H1 (cell line): ENCODE results near the gene VWA7. TPM values are rescaled to one million over a fixed set of nuclear protein-coding genes. Genes with fewer than 3 reads are reported as not detected.

Source experiments
- CTCF ChIA-PET: fragments of 300-600 bp; sonication (Branson Sonifier 250); formaldehyde crosslinking; loops from one replicate; lab custom pipeline; 2021; ENCODE audit not compliant: partially characterized antibody; lab: Charles Lee
- POLR2A ChIA-PET: fragments of 300-600 bp; sonication (Branson Sonifier 250); formaldehyde crosslinking; loops from one replicate; lab custom pipeline; 2021; ENCODE audit warnings: inconsistent platforms; ENCODE audit not compliant: partially characterized antibody; lab: Charles Lee
- DNase-seq, 2 experiments: peaks; one replicate each; pipeline versions ENCODE4 v3.0.0 to v3.0.0-alpha.2; 2010 to 2022; ENCODE audit warnings: low spot score in 2 of 2, low read depth in 1 of 2, mixed read lengths in 1 of 2
- FAIRE-seq: peaks from 2 replicates; lab custom pipeline; 2011; peaks lifted over from hg19 to GRCh38; lab: Jason Lieb, UNC
- H2AFZ ChIP-seq: 2 replicates; pipeline ENCODE4 v1.8.1; 2012; ENCODE audit warnings: low read length, inconsistent platforms
- H2AK5ac ChIP-seq: 2 replicates; pipeline ENCODE4 v1.6.1; 2013; ENCODE audit warnings: low read depth, low read length
- H2BK120ac ChIP-seq: replicated peaks from 2 replicates; pipeline ENCODE3; 2013; ENCODE audit warnings: low read depth, low read length, inconsistent platforms
- H2BK12ac ChIP-seq: 2 replicates; pipeline ENCODE4 v1.6.1; 2013; ENCODE audit warnings: low read depth, low read length
- H2BK15ac ChIP-seq: 2 replicates; pipeline ENCODE4 v1.6.1; 2013; ENCODE audit warnings: low read length
- H2BK20ac ChIP-seq: 2 replicates; pipeline ENCODE4 v1.6.1; 2013; ENCODE audit warnings: low read length
- H2BK5ac ChIP-seq: 2 replicates; pipeline ENCODE4 v1.6.1; 2013; ENCODE audit warnings: low read depth, low read length
- H3K14ac ChIP-seq: 2 replicates; pipeline ENCODE4 v1.6.1; 2013; ENCODE audit warnings: inconsistent platforms; ENCODE audit not compliant: insufficient read length
- H3K18ac ChIP-seq: 2 replicates; pipeline ENCODE4 v1.6.1; 2013; ENCODE audit warnings: low read length; ENCODE audit errors: extremely low read depth
- H3K23ac ChIP-seq: 2 replicates; pipeline ENCODE4 v1.6.1; 2013; ENCODE audit warnings: inconsistent platforms; ENCODE audit not compliant: insufficient read length
- H3K23me2 ChIP-seq: 2 replicates; pipeline ENCODE4 v1.6.1; 2013; ENCODE audit warnings: low read depth, low read length
- H3K27ac ChIP-seq: 2 replicates; pipeline ENCODE4 v1.6.1; 2011; ENCODE audit warnings: low read depth, low read length, inconsistent platforms
- H3K27me3 ChIP-seq, 4 experiments: replicated peaks in 1 of 4; 1 replicate in 1 of 4; 2 replicates in 3 of 4; pipeline versions ENCODE4 v1.6.1 to v1.8.1; 2011 to 2013; ENCODE audit warnings: low read length in 3 of 4, mild to moderate bottlenecking in 3 of 4, inconsistent platforms in 2 of 4, mixed read lengths in 2 of 4, moderate library complexity in 1 of 4; ENCODE audit not compliant: control insufficient read depth in 3 of 4, insufficient read depth in 3 of 4; ENCODE audit errors: extremely low read depth in 1 of 4
- H3K36me3 ChIP-seq, 4 experiments: 2 replicates each; pipeline versions ENCODE4 v1.6.1 to v1.8.1; 2011 to 2013; ENCODE audit warnings: mild to moderate bottlenecking in 4 of 4, low read length in 3 of 4, moderate library complexity in 2 of 4, control low read depth in 1 of 4, inconsistent platforms in 1 of 4; ENCODE audit not compliant: insufficient read depth in 4 of 4, control insufficient read depth in 2 of 4
- H3K4ac ChIP-seq: replicated peaks from 2 replicates; pipeline ENCODE3; 2013; ENCODE audit warnings: low read length, low read depth, mixed read lengths, inconsistent platforms; ENCODE audit not compliant: insufficient read length
- H3K4me1 ChIP-seq, 4 experiments: replicated peaks in 1 of 4; 1 replicate in 1 of 4; 2 replicates in 3 of 4; pipeline versions ENCODE4 v1.6.1 to v1.8.1; 2011 to 2013; ENCODE audit warnings: low read length in 3 of 4, inconsistent platforms in 2 of 4, mixed read lengths in 1 of 4; ENCODE audit not compliant: insufficient read depth in 4 of 4, control insufficient read depth in 3 of 4
- H3K4me2 ChIP-seq, 2 experiments: 2 replicates each; pipeline versions ENCODE4 v1.6.1 to v1.8.1; 2011 to 2013; ENCODE audit warnings: low read depth in 2 of 2, low read length in 2 of 2, control low read depth in 1 of 2, inconsistent platforms in 1 of 2, mild to moderate bottlenecking in 1 of 2; ENCODE audit not compliant: insufficient read depth in 1 of 2
- H3K4me3 ChIP-seq, 4 experiments: fragments of 200-600, 300-600 bp in 1 of 4; sonication (generic), shearing (Covaris generic), sonication (Bioruptor Twin) in 1 of 4; 2 replicates each; pipeline versions ENCODE4 v1.5.1 to v1.8.1; 2011 to 2016; ENCODE audit warnings: low read length in 4 of 4, low read depth in 3 of 4, control low read depth in 2 of 4, inconsistent platforms in 2 of 4, mild to moderate bottlenecking in 2 of 4, mixed read lengths in 1 of 4, moderate library complexity in 1 of 4; ENCODE audit not compliant: insufficient read depth in 2 of 4; ENCODE audit errors: extremely low read depth in 1 of 4
- H3K56ac ChIP-seq: replicated peaks from 2 replicates; pipeline ENCODE3; 2013; ENCODE audit warnings: low read depth, mild to moderate bottlenecking, mixed read lengths, low read length, inconsistent platforms; ENCODE audit not compliant: insufficient read length
- H3K79me1 ChIP-seq: 2 replicates; pipeline ENCODE4 v1.6.1; 2013; ENCODE audit warnings: low read depth, low read length, control low read depth
- H3K79me2 ChIP-seq, 2 experiments: 2 replicates each; pipeline versions ENCODE4 v1.6.1 to v1.8.1; 2012 to 2013; ENCODE audit warnings: low read length in 2 of 2, mild to moderate bottlenecking in 2 of 2, inconsistent platforms in 1 of 2; ENCODE audit not compliant: insufficient read depth in 2 of 2, control insufficient read depth in 1 of 2
- H3K9ac ChIP-seq, 4 experiments: replicated peaks in 1 of 4; 1 replicate in 1 of 4; 2 replicates in 3 of 4; pipeline versions ENCODE4 v1.6.1 to v1.8.1; 2011 to 2013; ENCODE audit warnings: low read depth in 3 of 4, low read length in 3 of 4, control low read depth in 2 of 4, mild to moderate bottlenecking in 2 of 4, moderate library complexity in 2 of 4, inconsistent platforms in 1 of 4; ENCODE audit errors: extremely low read depth in 1 of 4
- H3K9me3 ChIP-seq, 2 experiments: 2 replicates each; pipeline versions ENCODE4 v1.6.1 to v1.8.1; 2012 to 2013; ENCODE audit warnings: mild to moderate bottlenecking in 2 of 2, moderate library complexity in 2 of 2, control low read depth in 1 of 2, inconsistent platforms in 1 of 2, low read depth in 1 of 2, low read length in 1 of 2, mixed read lengths in 1 of 2; ENCODE audit not compliant: insufficient read depth in 2 of 2
- H4K20me1 ChIP-seq, 2 experiments: replicated peaks in 1 of 2; 2 replicates each; pipeline versions ENCODE3 to v1.8.1; 2011 to 2013; ENCODE audit warnings: inconsistent platforms in 2 of 2, low read length in 2 of 2, mild to moderate bottlenecking in 1 of 2; ENCODE audit not compliant: insufficient read depth in 2 of 2, control insufficient read depth in 1 of 2
- H4K5ac ChIP-seq: 2 replicates; pipeline ENCODE4 v1.6.1; 2013; ENCODE audit warnings: low read length, low read depth, mixed read lengths, inconsistent platforms; ENCODE audit not compliant: insufficient read length
- H4K8ac ChIP-seq: 2 replicates; pipeline ENCODE4 v1.8.0; 2013; ENCODE audit warnings: mild to moderate bottlenecking, moderate library complexity, low read length, inconsistent platforms; ENCODE audit not compliant: insufficient read depth; ENCODE audit errors: extremely low read depth
- H4K91ac ChIP-seq: replicated peaks from 2 replicates; pipeline ENCODE3; 2013; ENCODE audit warnings: low read length, mixed read lengths, inconsistent platforms; ENCODE audit not compliant: insufficient read length
- BACH1 ChIP-seq: IDR thresholded peaks from 2 replicates; pipeline ENCODE4 v1.6.1; 2012; ENCODE audit warnings: low read length, improper control_type of control experiment
- CTBP2 ChIP-seq: IDR thresholded peaks from 2 replicates; pipeline ENCODE4 v1.7.0; 2011; ENCODE audit warnings: borderline replicate concordance, mild to moderate bottlenecking, moderate library complexity, mixed read lengths, low read length; ENCODE audit not compliant: insufficient read depth, insufficient read length
- EGR1 ChIP-seq: IDR thresholded peaks from 2 replicates; pipeline ENCODE4 v1.6.1; 2011; ENCODE audit warnings: low read depth, low read length, borderline replicate concordance
- EZH2 ChIP-seq: fragments of 200-600 bp; sonication (generic); IDR thresholded peaks from 2 replicates; pipeline ENCODE4 v1.7.1; 2012; ENCODE audit warnings: low read depth, mild to moderate bottlenecking, moderate library complexity, low read length, inconsistent platforms; ENCODE audit not compliant: severe bottlenecking
- GABPA ChIP-seq: IDR thresholded peaks from 2 replicates; pipeline ENCODE4 v1.6.1; 2011; ENCODE audit warnings: mild to moderate bottlenecking, low read length, moderate library complexity, borderline replicate concordance; ENCODE audit not compliant: insufficient read depth
- GTF2F1 ChIP-seq: IDR thresholded peaks from 2 replicates; pipeline ENCODE4 v1.6.1; 2012; ENCODE audit warnings: low read depth, low read length, improper control_type of control experiment, borderline replicate concordance
- NRF1 ChIP-seq: IDR thresholded peaks from 2 replicates; pipeline ENCODE4 v1.6.1; 2011; ENCODE audit warnings: mild to moderate bottlenecking, low read depth, low read length, improper control_type of control experiment
- PHF8 ChIP-seq: fragments of 200-600 bp; sonication (generic); conservative IDR thresholded peaks from 2 replicates; pipeline ENCODE4 v1.7.1; 2012; ENCODE audit warnings: low read depth, mild to moderate bottlenecking, inconsistent platforms, low read length, moderate library complexity
- WGBS, 2 experiments: shearing (Covaris generic) in 1 of 2; methylation state at CpG; one replicate each; pipeline versions ENCODE4 v1.1.6 to v1.1.7; 2013 to 2015; ENCODE audit warnings: low lambda C conversion rate in 2 of 2, mixed read lengths in 2 of 2, inconsistent platforms in 1 of 2, low coverage in 1 of 2, missing lambda C conversion rate in 1 of 2; ENCODE audit not compliant: insufficient replicate concordance in 2 of 2, insufficient coverage in 1 of 2, insufficient read length in 1 of 2; ENCODE audit errors: extremely low coverage in 1 of 2, missing lambda C conversion rate in 1 of 2; 5-methylcytosine and 5-hydroxymethylcytosine counted together
- polyA plus RNA-seq, 7 experiments: library from polyadenylated mRNA; depleted of rRNA in 3 of 7; stranded (reverse) in 5 of 7; unstranded in 2 of 7; fragments of >200 nt in 5 of 7; fragments of 200-250 nt in 2 of 7; gene quantifications; 1 replicate in 5 of 7; 2 replicates in 1 of 7; 4 replicates in 1 of 7; pipeline versions ENCODE4 v1.2.1 to v1.2.3, GENCODE V29; 2011 to 2013; ENCODE audit warnings: missing spikeins in 2 of 7, mixed read lengths in 2 of 7
- total RNA-seq: library from RNA; stranded (reverse); fragmentation: NEBNext Ultra II Directional; extraction: Animal tissue kit (Norgen Biotek cat#: 25700); gene quantifications from 2 replicates; pipeline ENCODE4 v1.2.1, GENCODE V29; 2021

Gene VWA7
- total and polyA plus RNA-seq, 2 of the 8 experiments (the other 6 are each of a cell fraction or from before 2014, with no cell fraction given) = 0.82 to 2.1 TPM

GRCh38 chr6:31717499-31718222, 59.5 kb downstream of the VWA7 start:
- ChIA-PET CTCF (interaction anchor here (0.7 to 1.5 kb wide), 8 partner anchors 10 to 72 kb away, joined by 3 to 5 read pairs (median 3); partner anchors contain the start of gene LY6G5B), POLR2A (interaction anchor here (3.5 to 4.7 kb wide), 3 partner anchors 12 to 22 kb away, joined by 10 to 36 read pairs (median 19); partner anchors contain the start of genes ABHD16A, DDAH2 and MSH5)
- 63% methylated on average over 10 of the region's 10 CpGs; no CpG with 5 or more reads in 1 of the 2 experiments for WGBS, 2 experiments
- TF ChIP-seq EGR1 (0 out of 2 replicates have a peak, but pooled peaks have one; percentile 12), GABPA (no peak), NRF1 (no peak), BACH1 (no peak), GTF2F1 (no peak), PHF8 (no peak), EZH2 (no peak), CTBP2 (no peak)

More at GRCh38 chr6:31717499-31718222, 59.5 kb downstream of the VWA7 start:
- Histone ChIP-seq H2BK12ac (no peak overlapping the region), H3K4me1 (peaks cover 11 to 29% (median 27%) of the 10 kb centered on the region in 4 experiments), H3K14ac (no peak overlapping the region), H3K4me2 (0 out of 4 replicates have a peak overlapping the region, but pooled peaks of 1 of the 2 experiments have one; percentile 45), H2AFZ (0 out of 2 replicates have a peak overlapping the region, but pooled peaks have one; percentile 43), H3K79me1 (no peaks in the 10 kb centered on the region), H2BK120ac (no peak overlapping the region), H2BK5ac (no peak overlapping the region), H3K9ac (no peak overlapping the region), H4K20me1 (no peaks in the 10 kb centered on the region), H3K4ac (no peak overlapping the region), H3K23me2 (no peaks in the 10 kb centered on the region), H3K4me3 (0 out of 8 replicates have a peak overlapping the region, but pooled peaks of 1 of the 4 experiments have one; percentile 9), H3K9me3 (no peaks in the 10 kb centered on the region), H2AK5ac (no peak overlapping the region), H3K36me3 (no peaks in the 10 kb centered on the region), H3K18ac (no peak overlapping the region), H3K79me2 (no peaks in the 10 kb centered on the region), H2BK20ac (no peak overlapping the region), H3K56ac (no peak overlapping the region), H2BK15ac (no peak overlapping the region), H4K5ac (peak overlapping the region; percentile 51), H3K27me3 (no peaks in the 10 kb centered on the region; a peak in 1 of 7 replicates), H3K27ac (no peak overlapping the region), H4K91ac (no peak overlapping the region), H3K23ac (no peak overlapping the region), H4K8ac (no peak overlapping the region)
- DNase-seq (no peak), FAIRE-seq (no peak)
